ENCODE data around the gene HK1.

DNA sequence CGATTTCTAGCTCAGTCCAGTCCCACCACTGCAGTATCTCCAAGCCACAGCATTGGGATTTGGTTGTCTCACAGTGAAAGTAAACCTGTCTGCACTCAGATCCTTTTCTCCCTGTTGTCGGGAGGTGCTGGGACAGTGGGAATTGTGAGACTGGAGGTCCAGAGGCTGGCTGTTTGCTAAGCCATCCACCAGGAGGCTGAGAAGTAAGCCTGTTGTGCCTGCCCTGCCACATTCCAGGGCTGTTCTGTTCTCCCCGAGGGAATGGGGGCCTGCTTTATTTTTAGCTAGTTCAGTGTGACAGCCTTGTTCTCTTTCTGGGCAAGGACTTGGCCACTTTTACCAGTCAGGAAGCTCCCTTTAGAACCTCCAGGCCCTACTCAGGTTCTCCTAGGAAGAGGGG, 54.9 kb downstream of the HK1 start:
- TF ChIP-seq POLR2A (IDR thresholded peaks at IDR 0.05; ENCODE audit: low read length) (no peak), GATA1 (IDR thresholded peaks at IDR 0.05; ENCODE audit: low read depth, low read length) (no peak)
